ENCODE results near the gene MSH2. TPM values are rescaled to one million over a fixed set of nuclear protein-coding genes. Genes with fewer than 3 reads are reported as not detected.
A peak's percentile ranks its signal among the peaks of the same experiment; 100 is the strongest.

MSH2 gene
- total and polyA plus RNA-seq, 11 donors: 4.4 to 19.0 (median 11.6) TPM

GRCh38 chr2:47530105-47530760, 127.3 kb downstream of the MSH2 start:
- ATAC-seq: peak in 2 of 4 donors; percentile 18 to 31
- no peaks in the 10 kb centered on the region for H3K36me3 ChIP-seq
- H3K9me3 ChIP-seq: no peaks in the 10 kb centered on the region
- no peak overlapping the region for H3K27ac ChIP-seq
- H3K27me3 ChIP-seq: no peaks in the 10 kb centered on the region
- intact Hi-C loops (cut with DNase I): no loop called here
- 56 to 59% (median 58%) methylated on average over 15 to 16 of the region's 16 CpGs for WGBS, 4 donors
- no peak overlapping the region for H3K4me3 ChIP-seq
- TF ChIP-seq, protein P1, sequence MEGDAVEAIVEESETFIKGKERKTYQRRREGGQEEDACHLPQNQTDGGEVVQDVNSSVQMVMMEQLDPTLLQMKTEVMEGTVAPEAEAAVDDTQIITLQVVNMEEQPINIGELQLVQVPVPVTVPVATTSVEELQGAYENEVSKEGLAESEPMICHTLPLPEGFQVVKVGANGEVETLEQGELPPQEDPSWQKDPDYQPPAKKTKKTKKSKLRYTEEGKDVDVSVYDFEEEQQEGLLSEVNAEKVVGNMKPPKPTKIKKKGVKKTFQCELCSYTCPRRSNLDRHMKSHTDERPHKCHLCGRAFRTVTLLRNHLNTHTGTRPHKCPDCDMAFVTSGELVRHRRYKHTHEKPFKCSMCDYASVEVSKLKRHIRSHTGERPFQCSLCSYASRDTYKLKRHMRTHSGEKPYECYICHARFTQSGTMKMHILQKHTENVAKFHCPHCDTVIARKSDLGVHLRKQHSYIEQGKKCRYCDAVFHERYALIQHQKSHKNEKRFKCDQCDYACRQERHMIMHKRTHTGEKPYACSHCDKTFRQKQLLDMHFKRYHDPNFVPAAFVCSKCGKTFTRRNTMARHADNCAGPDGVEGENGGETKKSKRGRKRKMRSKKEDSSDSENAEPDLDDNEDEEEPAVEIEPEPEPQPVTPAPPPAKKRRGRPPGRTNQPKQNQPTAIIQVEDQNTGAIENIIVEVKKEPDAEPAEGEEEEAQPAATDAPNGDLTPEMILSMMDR (IDR thresholded peaks at IDR 0.05): no peak
- TF ChIP-seq POLR2A (IDR thresholded peaks at IDR 0.05): no peak
- DNase-seq: peak in 3 of 5 donors; percentile 16 to 53 (median 35)
- peaks cover 0 to 17% (median 0%) of the 10 kb centered on the region in 12 donors for H3K4me1 ChIP-seq

GRCh38 chr2:47531378-47532042, 128.6 kb downstream of the MSH2 start:
- no peaks in the 10 kb centered on the region for H3K36me3 ChIP-seq
- no peak for TF ChIP-seq POLR2A (IDR thresholded peaks at IDR 0.05)
- WGBS, 4 donors: 76 to 85% (median 78%) methylated on average over 5 of the region's 5 CpGs
- H3K4me1 ChIP-seq: peaks cover 0 to 23% (median 0%) of the 10 kb centered on the region in 12 donors
- intact Hi-C loops (cut with DNase I): no loop called here
- ATAC-seq: peak; percentile 76 to 87 (median 80)
- H3K9me3 ChIP-seq: no peaks in the 10 kb centered on the region
- no peaks in the 10 kb centered on the region for H3K27me3 ChIP-seq
- H3K27ac ChIP-seq: no peak overlapping the region
- peak in 2 of 5 donors; percentile 40 for DNase-seq
- no peak overlapping the region for H3K4me3 ChIP-seq

MicroRNAs within 50 kb of the gene (microRNA counts, 767-probe panel; counts per million panel counts)
- microRNA hsa-miR-559: 71.6 to 1,208 counts per million in 2 donors

Small RNA genes within 50 kb of the gene (microRNA-seq; reads per million reads assigned to microRNA genes)
- gene MIR559: 0 reads per million in 4 donors

Other genes with a start within 250 kb of the MSH2 start
- gene STPG4, start 247.8 kb upstream of the MSH2 start, total RNA-seq: under 1 TPM in 1 of 9 donors, not detected in 8; 0.52 TPM
- not detected for gene STPG4, start 247.8 kb upstream of the MSH2 start, polyA plus RNA-seq
- gene CALM2, start 226.6 kb upstream of the MSH2 start, total RNA-seq: 100 to 1,000 TPM; 334 to 623 (median 442) TPM
- 100 to 1,000 TPM; 419 to 437 TPM for gene CALM2, start 226.6 kb upstream of the MSH2 start, polyA plus RNA-seq
- gene EPCAM, start 33.8 kb upstream of the MSH2 start, total RNA-seq: 1 to 10 TPM in 1 of 9 donors, under 1 TPM in 3, not detected in 5; 0.20 to 1.1 (median 0.37) TPM
- under 1 TPM; 0.15 to 0.30 TPM for gene EPCAM, start 33.8 kb upstream of the MSH2 start, polyA plus RNA-seq
- gene KCNK12, start 167.8 kb downstream of the MSH2 start, total RNA-seq: 1 to 10 TPM in 1 of 9 donors, under 1 TPM in 4, not detected in 4; 0.07 to 1.0 (median 0.16) TPM
- under 1 TPM; 0.01 to 0.04 TPM for gene KCNK12, start 167.8 kb downstream of the MSH2 start, polyA plus RNA-seq